Endothelial cell of umbilical vein (primary cell): ENCODE measurements around the gene CEP250. TPM values are rescaled to one million over a fixed set of nuclear protein-coding genes. Genes with fewer than 3 reads are reported as not detected.

Experiments used
- BruUV-seq: library from RNA; stranded (reverse); fragments of 400-500 nt; replicated peaks from 2 replicates; lab custom pipeline; 2021; lab: Mats Ljungman, UMichigan
- CTCF ChIA-PET: fragments of 300-600, 350-600 bp; sonication (Branson Sonifier 250); formaldehyde crosslinking; loops from one replicate; lab custom pipeline; 2021; ENCODE audit warnings: antibody characterized with exemption, inconsistent platforms; lab: Charles Lee
- POLR2A ChIA-PET: fragments of 300-600, 350-600 bp; sonication (Branson Sonifier 250); formaldehyde crosslinking; loops from one replicate; lab custom pipeline; 2021; ENCODE audit warnings: antibody characterized with exemption, inconsistent platforms; lab: Charles Lee
- DNase-seq: peaks from one replicate; pipeline ENCODE4 v3.0.0-alpha.2; 2011; ENCODE audit warnings: low read depth, low spot score
- FAIRE-seq: peaks from 2 replicates; lab custom pipeline; 2011; peaks lifted over from hg19 to GRCh38; lab: Jason Lieb, UNC
- H2AFZ ChIP-seq: 2 replicates; pipeline ENCODE4 v1.6.0; 2012; ENCODE audit warnings: low read depth, low read length, control low read depth, inconsistent platforms
- H3K27ac ChIP-seq: 2 replicates; pipeline ENCODE4 v1.5.1; 2011; ENCODE audit warnings: low read depth, mild to moderate bottlenecking, control low read depth, low read length, moderate library complexity; ENCODE audit not compliant: insufficient read depth
- H3K27me3 ChIP-seq, 2 experiments: 2 replicates each; pipeline versions ENCODE4 v1.6.0 to v1.6.1; 2011; ENCODE audit warnings: low read length in 2 of 2, mixed read lengths in 1 of 2; ENCODE audit not compliant: control insufficient read depth in 2 of 2, insufficient read depth in 2 of 2
- H3K36me3 ChIP-seq, 2 experiments: 2 replicates in 1 of 2; 3 replicates in 1 of 2; pipeline ENCODE4 v1.5.1; 2011; ENCODE audit warnings: low read length in 2 of 2, mild to moderate bottlenecking in 1 of 2, moderate library complexity in 1 of 2; ENCODE audit not compliant: control insufficient read depth in 2 of 2, insufficient read depth in 2 of 2; ENCODE audit errors: extremely low read depth in 1 of 2
- H3K4me1 ChIP-seq: 3 replicates; pipeline ENCODE4 v1.5.1; 2011; ENCODE audit warnings: mild to moderate bottlenecking, low read length; ENCODE audit not compliant: control insufficient read depth, insufficient read depth; ENCODE audit errors: extremely low read depth
- H3K4me2 ChIP-seq: 2 replicates; pipeline ENCODE4 v1.6.1; 2011; ENCODE audit warnings: low read length, control low read depth, mixed read lengths; ENCODE audit not compliant: insufficient read depth
- H3K4me3 ChIP-seq, 3 experiments: fragments of 200-600 bp in 1 of 3; sonication (generic), shearing (Covaris generic) in 1 of 3; replicated peaks in 1 of 3; 2 replicates each; pipeline ENCODE4 v1.5.1; 2011 to 2016; ENCODE audit warnings: control low read depth in 3 of 3, low read length in 3 of 3, mild to moderate bottlenecking in 2 of 3, inconsistent platforms in 1 of 3, low read depth in 1 of 3, moderate library complexity in 1 of 3; ENCODE audit not compliant: insufficient read depth in 1 of 3
- H3K79me2 ChIP-seq: 2 replicates; pipeline ENCODE4 v1.6.0; 2012; ENCODE audit warnings: low read length, inconsistent platforms; ENCODE audit not compliant: control insufficient read depth, insufficient read depth
- H3K9ac ChIP-seq: replicated peaks from 2 replicates; pipeline ENCODE3; 2011; ENCODE audit warnings: low read length, control low read depth; ENCODE audit not compliant: insufficient read depth; ENCODE audit errors: extremely low read depth
- H3K9me1 ChIP-seq: replicated peaks from 3 replicates; pipeline ENCODE4 v1.6.0; 2011; ENCODE audit warnings: mild to moderate bottlenecking, low read length; ENCODE audit not compliant: control insufficient read depth, insufficient read depth; ENCODE audit errors: extremely low read depth
- H3K9me3 ChIP-seq: replicated peaks from 2 replicates; pipeline ENCODE4 v1.5.1; 2012; ENCODE audit warnings: low read length, inconsistent platforms; ENCODE audit not compliant: control insufficient read depth, insufficient read depth
- H4K20me1 ChIP-seq: replicated peaks from 2 replicates; pipeline ENCODE3; 2011; ENCODE audit warnings: mild to moderate bottlenecking, low read length; ENCODE audit not compliant: control insufficient read depth, insufficient read depth; ENCODE audit errors: extremely low read depth
- CTCF ChIP-seq, 2 donors: IDR thresholded peaks; 1 replicate in 1 of 2; 2 replicates in 1 of 2; pipeline ENCODE4 v1.5.1; 2011; ENCODE audit warnings: low read length in 2 of 2, mild to moderate bottlenecking in 2 of 2, moderate library complexity in 2 of 2, control low read depth in 1 of 2, inconsistent platforms in 1 of 2, low read depth in 1 of 2; ENCODE audit not compliant: insufficient read depth in 1 of 2; ENCODE audit errors: extremely low read depth in 1 of 2
- FOS ChIP-seq: IDR thresholded peaks from 2 replicates; pipeline ENCODE4 v1.6.1; 2011; ENCODE audit warnings: mild to moderate bottlenecking, low read length, moderate library complexity, borderline replicate concordance; ENCODE audit not compliant: insufficient read depth
- MYC ChIP-seq: IDR thresholded peaks from one replicate; pipeline ENCODE4 v1.6.1; 2011; ENCODE audit warnings: mild to moderate bottlenecking, low read depth, low read length
- dilution Hi-C: fragments of 300-500 bp; cut with MboI; formaldehyde crosslinking; loops from one replicate; pipeline ENCODE4 v1.15.0; 2019; ENCODE audit warnings: low sequenced_read_pairs; ENCODE audit not compliant: extremely low pct_ligation_motif_present
- intact Hi-C: fragments of 100-400 bp; cut with micrococcal nuclease; formaldehyde crosslinking; loops from one replicate; pipeline ENCODE4 v1.10.0; 2022
- polyA plus RNA-seq, 4 experiments: library from polyadenylated mRNA; depleted of rRNA in 3 of 4; stranded (reverse) in 3 of 4; unstranded in 1 of 4; fragments of >200 nt; gene quantifications; 2 replicates each; pipeline versions ENCODE4 v1.2.1 to v1.2.3, GENCODE V29; 2011 to 2012; ENCODE audit warnings: missing spikeins in 1 of 4
- total RNA-seq: library from RNA; stranded (reverse); gene quantifications from 2 replicates; pipeline ENCODE4 v1.2.3, GENCODE V29; 2021

Gene CEP250
- total and polyA plus RNA-seq, 2 donors (not counting 3 experiments of a cell fraction or from before 2014, with no cell fraction given), result 5.3 to 58.9 TPM

- no peaks in the 10 kb centered on the region for H3K79me2 ChIP-seq
- no peak overlapping the region for H3K4me2 ChIP-seq
- peak; percentile 70 to 76 for TF ChIP-seq CTCF (IDR thresholded peaks at IDR 0.05; ENCODE audit: extremely low read depth in 1 of 2, insufficient read depth in 1 of 2, low read depth in 1 of 2, low read length in 2 of 2)
- TF ChIP-seq FOS, result no peak
- TF ChIP-seq MYC, result no peak
- H3K4me1 ChIP-seq, result peaks cover 32% of the 10 kb centered on the region
- no peak overlapping the region for H2AFZ ChIP-seq
- FAIRE-seq (peak; percentile 86), DNase-seq (peak; percentile 79)
- no peaks in the 10 kb centered on the region for H3K27me3 ChIP-seq
- no peaks in the 10 kb centered on the region for H3K9me3 ChIP-seq
- ChIA-PET CTCF (interaction anchor here (0.6 to 3.1 kb wide), 15 partner anchors 8 to 236 kb away, joined by 3 to 12 read pairs (median 3); partner anchors contain the start of genes CEP250, NFS1 and ROMO1), POLR2A (interaction anchor here (0.5 kb wide), 1 partner anchor 75 kb away, joined by 3 read pairs; no protein-coding TSS in a partner anchor)
- H3K4me3 ChIP-seq, result no peak overlapping the region
- no peaks in the 10 kb centered on the region for H3K9me1 ChIP-seq
- H3K27ac ChIP-seq, result no peak overlapping the region
- dilution Hi-C loops, result no loop called here
- H3K36me3 ChIP-seq, result peaks cover 2 to 10% of the 10 kb centered on the region in 2 experiments
- H4K20me1 ChIP-seq, result no peaks in the 10 kb centered on the region
- no TSS peak for BruUV-seq
- intact Hi-C loops, result loop anchor here (1.0 to 5.0 kb wide), 5 partner anchors 49 to 421 kb away; partner anchors contain the start of genes NFS1 and ROMO1
- H3K9ac ChIP-seq, result no peak overlapping the region
These were observed 8.3 kb downstream of the CEP250 start for GRCh38 chr20:35463455-35464300.
